Measurements from ENCODE around the gene CDC42BPA. TPM values are rescaled to one million over a fixed set of nuclear protein-coding genes. Genes with fewer than 3 reads are reported as not detected.

CDC42BPA gene
- total RNA-seq, 1 experiment from 2014 or later = 25.2 TPM

- ChIA-PET CTCF (no interaction called here), POLR2A (no interaction called here)
- no peak overlapping the region for H3K27ac Mint-ChIP-seq
Measured at GRCh38 chr1:227218870-227219573, 99.3 kb downstream of the CDC42BPA start.

DNA sequence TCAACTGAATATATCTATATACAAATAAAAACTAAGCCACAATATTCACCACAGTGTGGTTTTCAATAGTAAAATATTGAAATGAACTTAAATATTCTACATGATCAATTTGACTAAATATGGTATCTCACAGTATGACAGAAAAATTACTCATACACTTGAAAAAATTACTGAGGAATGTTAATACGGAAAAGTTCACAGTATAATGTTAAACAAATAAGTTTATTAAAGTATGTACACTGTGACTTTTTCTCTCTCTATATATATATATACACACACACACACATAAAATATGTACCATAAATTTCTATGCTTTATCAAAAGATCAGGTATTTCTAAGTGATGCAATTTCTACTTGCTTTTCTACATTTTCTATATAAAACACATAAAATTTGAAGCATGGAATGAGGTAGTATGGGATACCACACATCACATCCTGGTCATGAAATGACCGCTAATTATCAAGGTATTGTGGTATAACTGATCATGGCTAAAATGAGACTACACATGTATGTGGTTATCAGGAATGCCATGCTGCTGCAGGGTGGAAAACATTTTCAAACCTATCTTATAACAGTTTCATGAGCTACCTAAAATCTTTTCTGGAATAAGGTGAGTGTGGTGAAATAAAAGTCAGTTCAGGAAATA, 102.3 kb downstream of the CDC42BPA start:
- no peaks in the 10 kb centered on the region for H3K4me1 Mint-ChIP-seq
- TF ChIP-seq, protein P1, sequence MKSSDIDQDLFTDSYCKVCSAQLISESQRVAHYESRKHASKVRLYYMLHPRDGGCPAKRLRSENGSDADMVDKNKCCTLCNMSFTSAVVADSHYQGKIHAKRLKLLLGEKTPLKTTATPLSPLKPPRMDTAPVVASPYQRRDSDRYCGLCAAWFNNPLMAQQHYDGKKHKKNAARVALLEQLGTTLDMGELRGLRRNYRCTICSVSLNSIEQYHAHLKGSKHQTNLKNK (CRISPR knock-in tag; IDR thresholded peaks at IDR 0.05) = no peak
- TF ChIP-seq ATF2 (CRISPR knock-in tag; IDR thresholded peaks at IDR 0.05; ENCODE audit: borderline replicate concordance, low read depth) (no peak), GRHL2 (CRISPR knock-in tag; IDR thresholded peaks at IDR 0.05; ENCODE audit: insufficient replicate concordance, severe bottlenecking) (no peak), JUN (CRISPR knock-in tag; IDR thresholded peaks at IDR 0.05) (no peak), ZNF423 (CRISPR knock-in tag; IDR thresholded peaks at IDR 0.05) (no peak), ZNF138 (CRISPR knock-in tag; conservative IDR thresholded peaks at IDR 0.05) (no peak)
- TF ChIP-seq, protein P2, sequence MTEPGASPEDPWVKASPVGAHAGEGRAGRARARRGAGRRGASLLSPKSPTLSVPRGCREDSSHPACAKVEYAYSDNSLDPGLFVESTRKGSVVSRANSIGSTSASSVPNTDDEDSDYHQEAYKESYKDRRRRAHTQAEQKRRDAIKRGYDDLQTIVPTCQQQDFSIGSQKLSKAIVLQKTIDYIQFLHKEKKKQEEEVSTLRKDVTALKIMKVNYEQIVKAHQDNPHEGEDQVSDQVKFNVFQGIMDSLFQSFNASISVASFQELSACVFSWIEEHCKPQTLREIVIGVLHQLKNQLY (CRISPR knock-in tag; IDR thresholded peaks at IDR 0.05) = no peak
- POLR2A ChIA-PET = no interaction called here
- H3K27me3 Mint-ChIP-seq (ENCODE audit: low read depth) = no peaks in the 10 kb centered on the region
- peaks cover under 1% of the 10 kb centered on the region; the same call in 1 of the 2 replicates for H3K36me3 Mint-ChIP-seq
- ATAC-seq = no peak
- no peaks in the 10 kb centered on the region for H3K9me3 Mint-ChIP-seq
- H3K27ac Mint-ChIP-seq = no peak overlapping the region
- CTCF ChIA-PET = no interaction called here
- no peak overlapping the region for H3K4me3 Mint-ChIP-seq
- DNase-seq (ENCODE audit: low spot score) = no peak

More at GRCh38 chr1:227218870-227219573, 99.3 kb downstream of the CDC42BPA start:
- H3K4me3 Mint-ChIP-seq = no peak overlapping the region
- H3K4me1 Mint-ChIP-seq = no peaks in the 10 kb centered on the region
- H3K9me3 Mint-ChIP-seq = no peaks in the 10 kb centered on the region
- H3K36me3 Mint-ChIP-seq = no peaks in the 10 kb centered on the region
- no peak for ATAC-seq
- DNase-seq (ENCODE audit: low spot score) = no peak
- H3K27me3 Mint-ChIP-seq (ENCODE audit: low read depth) = no peaks in the 10 kb centered on the region
- TF ChIP-seq NR2C2 (CRISPR knock-in tag; IDR thresholded peaks at IDR 0.05) (no peak), MYBL2 (CRISPR knock-in tag; IDR thresholded peaks at IDR 0.05) (no peak), ZBTB43 (CRISPR knock-in tag; IDR thresholded peaks at IDR 0.05) (no peak), ZSCAN18 (CRISPR knock-in tag; IDR thresholded peaks at IDR 0.05) (no peak), ATF2 (CRISPR knock-in tag; IDR thresholded peaks at IDR 0.05; ENCODE audit: borderline replicate concordance, low read depth) (no peak), TEAD1 (CRISPR knock-in tag; IDR thresholded peaks at IDR 0.05) (no peak), ZNF232 (CRISPR knock-in tag; IDR thresholded peaks at IDR 0.05) (no peak), ESRRA (CRISPR knock-in tag; IDR thresholded peaks at IDR 0.05; ENCODE audit: borderline replicate concordance) (no peak), KAT7 (CRISPR knock-in tag; IDR thresholded peaks at IDR 0.05; ENCODE audit: borderline replicate concordance) (no peak), FOXP1 (CRISPR knock-in tag; IDR thresholded peaks at IDR 0.05; ENCODE audit: borderline replicate concordance) (no peak), SP1 (CRISPR knock-in tag; conservative IDR thresholded peaks at IDR 0.05) (no peak), ZNF317 (CRISPR knock-in tag; IDR thresholded peaks at IDR 0.05; ENCODE audit: borderline replicate concordance, low read depth) (no peak)
- TF ChIP-seq, protein P3, sequence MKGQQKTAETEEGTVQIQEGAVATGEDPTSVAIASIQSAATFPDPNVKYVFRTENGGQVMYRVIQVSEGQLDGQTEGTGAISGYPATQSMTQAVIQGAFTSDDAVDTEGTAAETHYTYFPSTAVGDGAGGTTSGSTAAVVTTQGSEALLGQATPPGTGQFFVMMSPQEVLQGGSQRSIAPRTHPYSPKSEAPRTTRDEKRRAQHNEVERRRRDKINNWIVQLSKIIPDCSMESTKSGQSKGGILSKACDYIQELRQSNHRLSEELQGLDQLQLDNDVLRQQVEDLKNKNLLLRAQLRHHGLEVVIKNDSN (CRISPR knock-in tag; IDR thresholded peaks at IDR 0.05) = no peak
